GM18498 (cell line): Measurements from ENCODE around the gene DLGAP1.
"Not testable (repeated sequence)": the region's sequence is repeated elsewhere in the genome, so short reads cannot be mapped to it uniquely, and the experiment has no call there.

ENCODE experiments used
- ATAC-seq: cut with Tn5 transposase; IDR thresholded peaks from one replicate; pipeline ENCODE4 v1.9.1; 2021; ENCODE audit warnings: mild to moderate bottlenecking, moderate library complexity; ENCODE audit not compliant: unreplicated experiment

DLGAP1 gene

GRCh38 chr18:3710712-3711301 lies 744.3 kb downstream of the DLGAP1 start:
- no peak for ATAC-seq

GRCh38 chr18:3709205-3709604 lies 745.9 kb downstream of the DLGAP1 start:
- ATAC-seq, result no peak

- no peak for ATAC-seq
Measured at GRCh38 chr18:3706279-3707097, 748.6 kb downstream of the DLGAP1 start.

- no peak for ATAC-seq
Measured at GRCh38 chr18:3704556-3705344, 750.4 kb downstream of the DLGAP1 start.

- no peak for ATAC-seq
Measured at GRCh38 chr18:3703732-3704176, 751.4 kb downstream of the DLGAP1 start.

- ATAC-seq, result not testable (repeated sequence)
Measured at GRCh38 chr18:3699707-3700567, 755.2 kb downstream of the DLGAP1 start.

- not testable (repeated sequence) for ATAC-seq
Measured at GRCh38 chr18:3694030-3694778, 760.9 kb downstream of the DLGAP1 start.

- no peak for ATAC-seq
Measured at GRCh38 chr18:3693410-3693809, 761.7 kb downstream of the DLGAP1 start.

- ATAC-seq, result no peak
Measured at GRCh38 chr18:3692691-3693090, 762.4 kb downstream of the DLGAP1 start.

GRCh38 chr18:3692113-3692621 lies 762.9 kb downstream of the DLGAP1 start:
- no peak for ATAC-seq

- ATAC-seq, result no peak
Measured at GRCh38 chr18:3691705-3692104, 763.4 kb downstream of the DLGAP1 start.

GRCh38 chr18:3690764-3691066 lies 764.4 kb downstream of the DLGAP1 start:
- no peak for ATAC-seq

GRCh38 chr18:3689986-3690763 lies 764.9 kb downstream of the DLGAP1 start:
- no peak for ATAC-seq

- ATAC-seq, result no peak
Measured at GRCh38 chr18:3689091-3689490, 766.0 kb downstream of the DLGAP1 start.

- no peak for ATAC-seq
Measured at GRCh38 chr18:3688690-3689089, 766.4 kb downstream of the DLGAP1 start.

GRCh38 chr18:3683483-3683882 lies 771.6 kb downstream of the DLGAP1 start:
- no peak for ATAC-seq

GRCh38 chr18:3682061-3682460 lies 773.0 kb downstream of the DLGAP1 start:
- ATAC-seq, result no peak

- ATAC-seq, result no peak
Measured at GRCh38 chr18:3679241-3679640, 775.9 kb downstream of the DLGAP1 start.

- no peak for ATAC-seq
Measured at GRCh38 chr18:3675994-3676393, 779.1 kb downstream of the DLGAP1 start.
